ENCODE results near the gene COQ10A. TPM values are rescaled to one million over a fixed set of nuclear protein-coding genes. Genes with fewer than 3 reads are reported as not detected.

Gene COQ10A
- total and polyA plus RNA-seq, 9 of the 15 experiments (the other 6 are each of a cell fraction or from before 2014, with no cell fraction given), result 3.1 to 26.4 (median 12.7) TPM

DNA sequence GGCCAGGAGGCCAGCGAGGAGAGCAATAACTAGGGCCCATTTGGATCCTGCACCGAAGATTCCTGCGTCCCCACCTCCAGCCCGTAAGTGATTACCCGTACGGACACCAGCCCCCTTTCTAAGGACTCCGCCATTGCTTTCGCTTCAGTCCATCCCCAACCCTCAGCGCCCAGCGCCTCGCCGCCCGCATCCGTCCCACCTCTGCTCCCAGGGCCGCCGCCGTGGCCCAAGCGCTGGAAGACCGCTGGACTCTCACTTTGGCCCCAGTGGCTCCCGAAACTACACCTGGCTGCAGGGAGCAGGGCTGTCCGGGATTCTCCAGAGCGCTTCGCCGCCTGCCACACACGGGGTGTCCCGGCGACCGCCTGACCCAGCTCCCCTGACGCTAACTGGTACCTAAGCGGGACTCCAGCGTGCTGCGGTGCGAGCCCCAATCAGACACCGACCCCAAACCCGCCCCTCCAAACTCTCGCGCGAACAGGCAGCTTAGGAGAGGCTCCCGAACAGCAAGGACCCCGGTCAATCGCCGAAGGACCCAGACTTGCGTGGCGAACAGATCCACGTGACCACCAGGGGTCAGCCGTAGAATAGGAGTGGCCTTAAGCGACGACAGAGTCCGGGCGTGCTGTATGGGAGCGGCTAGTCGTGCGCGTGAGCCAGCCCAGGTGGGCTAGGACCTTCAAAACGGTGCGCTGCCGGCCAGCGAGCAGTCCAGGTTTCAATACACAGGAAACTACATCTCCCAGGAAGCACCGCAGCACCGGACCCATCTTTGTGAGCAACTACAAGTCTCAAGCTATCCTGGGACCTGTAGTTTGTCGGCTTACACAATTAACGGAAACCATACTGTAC is 49.1 kb downstream of the COQ10A start, which contains the start of gene CNPY2 (continued):
- TF ChIP-seq KDM5B (IDR thresholded peaks at IDR 0.05; ENCODE audit: insufficient replicate concordance, low read depth, low read length), result peak; percentile 79
- peak; percentile 53 for TF ChIP-seq SAP30 (IDR thresholded peaks at IDR 0.05; ENCODE audit: borderline replicate concordance, insufficient read depth, low read depth, low read length, poor library complexity, severe bottlenecking)
- no peak for TF ChIP-seq NCOA4 (IDR thresholded peaks at IDR 0.05; ENCODE audit: partially characterized antibody)
- TF ChIP-seq HNRNPLL (IDR thresholded peaks at IDR 0.05; ENCODE audit: low read depth, low read length, poor library complexity, severe bottlenecking), result peak; percentile 93
- TF ChIP-seq XRCC5 (IDR thresholded peaks at IDR 0.05; ENCODE audit: low read depth, low read length), result peak; percentile 57; the same call in 1 of the 2 replicates
- peak; percentile 42; the same call in 1 of the 2 replicates for TF ChIP-seq ZNF12 (CRISPR knock-in tag; IDR thresholded peaks at IDR 0.05)
- no peak for TF ChIP-seq MEF2D (tag; conservative IDR thresholded peaks at IDR 0.05; ENCODE audit: low read depth)
- peak; percentile 76; the same call in 1 of the 2 replicates for TF ChIP-seq ZNF644 (tag; IDR thresholded peaks at IDR 0.05; ENCODE audit: low read depth)
- peak; percentile 69 for TF ChIP-seq CBX1 (IDR thresholded peaks at IDR 0.05; ENCODE audit: low read depth)
- peak; percentile 95 for TF ChIP-seq BHLHE40 (IDR thresholded peaks at IDR 0.05; ENCODE audit: low read length)
- TF ChIP-seq TAF7 (tag; IDR thresholded peaks at IDR 0.05), result peak; percentile 69; the same call in 1 of the 2 replicates
- peak; percentile 85 for TF ChIP-seq SUPT5H (IDR thresholded peaks at IDR 0.05)
- peak; percentile 98 for TF ChIP-seq POLR2G (IDR thresholded peaks at IDR 0.05; ENCODE audit: low read depth, low read length)
- 0 out of 2 replicates have a peak, but pooled peaks have one; percentile 5 for TF ChIP-seq DPF2 (IDR thresholded peaks at IDR 0.05)
- peak; percentile 91 for TF ChIP-seq RAD51 (IDR thresholded peaks at IDR 0.05; ENCODE audit: borderline replicate concordance, low read depth)
- TF ChIP-seq CCNT2 (IDR thresholded peaks at IDR 0.05; ENCODE audit: borderline replicate concordance, extremely low read depth, insufficient read length, low read depth, low read length), result peak; percentile 53
- TF ChIP-seq ZNF347 (CRISPR knock-in tag; IDR thresholded peaks at IDR 0.05; ENCODE audit: low read depth), result no peak
- TF ChIP-seq, protein P1, sequence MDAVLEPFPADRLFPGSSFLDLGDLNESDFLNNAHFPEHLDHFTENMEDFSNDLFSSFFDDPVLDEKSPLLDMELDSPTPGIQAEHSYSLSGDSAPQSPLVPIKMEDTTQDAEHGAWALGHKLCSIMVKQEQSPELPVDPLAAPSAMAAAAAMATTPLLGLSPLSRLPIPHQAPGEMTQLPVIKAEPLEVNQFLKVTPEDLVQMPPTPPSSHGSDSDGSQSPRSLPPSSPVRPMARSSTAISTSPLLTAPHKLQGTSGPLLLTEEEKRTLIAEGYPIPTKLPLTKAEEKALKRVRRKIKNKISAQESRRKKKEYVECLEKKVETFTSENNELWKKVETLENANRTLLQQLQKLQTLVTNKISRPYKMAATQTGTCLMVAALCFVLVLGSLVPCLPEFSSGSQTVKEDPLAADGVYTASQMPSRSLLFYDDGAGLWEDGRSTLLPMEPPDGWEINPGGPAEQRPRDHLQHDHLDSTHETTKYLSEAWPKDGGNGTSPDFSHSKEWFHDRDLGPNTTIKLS (IDR thresholded peaks at IDR 0.05; ENCODE audit: borderline replicate concordance, low read depth), result peak; percentile 97
- TF ChIP-seq, protein P2, sequence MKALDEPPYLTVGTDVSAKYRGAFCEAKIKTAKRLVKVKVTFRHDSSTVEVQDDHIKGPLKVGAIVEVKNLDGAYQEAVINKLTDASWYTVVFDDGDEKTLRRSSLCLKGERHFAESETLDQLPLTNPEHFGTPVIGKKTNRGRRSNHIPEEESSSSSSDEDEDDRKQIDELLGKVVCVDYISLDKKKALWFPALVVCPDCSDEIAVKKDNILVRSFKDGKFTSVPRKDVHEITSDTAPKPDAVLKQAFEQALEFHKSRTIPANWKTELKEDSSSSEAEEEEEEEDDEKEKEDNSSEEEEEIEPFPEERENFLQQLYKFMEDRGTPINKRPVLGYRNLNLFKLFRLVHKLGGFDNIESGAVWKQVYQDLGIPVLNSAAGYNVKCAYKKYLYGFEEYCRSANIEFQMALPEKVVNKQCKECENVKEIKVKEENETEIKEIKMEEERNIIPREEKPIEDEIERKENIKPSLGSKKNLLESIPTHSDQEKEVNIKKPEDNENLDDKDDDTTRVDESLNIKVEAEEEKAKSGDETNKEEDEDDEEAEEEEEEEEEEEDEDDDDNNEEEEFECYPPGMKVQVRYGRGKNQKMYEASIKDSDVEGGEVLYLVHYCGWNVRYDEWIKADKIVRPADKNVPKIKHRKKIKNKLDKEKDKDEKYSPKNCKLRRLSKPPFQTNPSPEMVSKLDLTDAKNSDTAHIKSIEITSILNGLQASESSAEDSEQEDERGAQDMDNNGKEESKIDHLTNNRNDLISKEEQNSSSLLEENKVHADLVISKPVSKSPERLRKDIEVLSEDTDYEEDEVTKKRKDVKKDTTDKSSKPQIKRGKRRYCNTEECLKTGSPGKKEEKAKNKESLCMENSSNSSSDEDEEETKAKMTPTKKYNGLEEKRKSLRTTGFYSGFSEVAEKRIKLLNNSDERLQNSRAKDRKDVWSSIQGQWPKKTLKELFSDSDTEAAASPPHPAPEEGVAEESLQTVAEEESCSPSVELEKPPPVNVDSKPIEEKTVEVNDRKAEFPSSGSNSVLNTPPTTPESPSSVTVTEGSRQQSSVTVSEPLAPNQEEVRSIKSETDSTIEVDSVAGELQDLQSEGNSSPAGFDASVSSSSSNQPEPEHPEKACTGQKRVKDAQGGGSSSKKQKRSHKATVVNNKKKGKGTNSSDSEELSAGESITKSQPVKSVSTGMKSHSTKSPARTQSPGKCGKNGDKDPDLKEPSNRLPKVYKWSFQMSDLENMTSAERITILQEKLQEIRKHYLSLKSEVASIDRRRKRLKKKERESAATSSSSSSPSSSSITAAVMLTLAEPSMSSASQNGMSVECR (CRISPR knock-in tag; IDR thresholded peaks at IDR 0.05), result peak; percentile 64

All from K562 (cell line).